HEK293T (cell line): Measurements from ENCODE around the gene DLX3.

Experiments
- CTCF ChIA-PET: fragments of 350-600 bp; formaldehyde crosslinking; extraction: SDS; loops from one replicate; lab custom pipeline; 2021; ENCODE audit warnings: antibody characterized with exemption, inconsistent platforms; lab: Yijun Ruan, JAX
- POLR2A ChIA-PET: fragments of 350-600 bp; formaldehyde crosslinking; extraction: SDS; loops from one replicate; lab custom pipeline; 2020; ENCODE audit warnings: antibody characterized with exemption, inconsistent platforms; lab: Yijun Ruan, JAX
- DNase-seq: peaks from one replicate; pipeline ENCODE4 v3.0.0; 2012; ENCODE audit warnings: mixed read lengths; ENCODE audit errors: extremely low spot score
- ARNT ChIP-seq: fragments of 450-650 bp; IDR thresholded peaks from 2 replicates; pipeline ENCODE4 v1.6.1; 2017; ENCODE audit warnings: mild to moderate bottlenecking
- BHLHE40 ChIP-seq: fragments of 450-650 bp; IDR thresholded peaks from 2 replicates; pipeline ENCODE4 v1.6.1; 2016; ENCODE audit warnings: mild to moderate bottlenecking, moderate library complexity, borderline replicate concordance
- CTBP1 ChIP-seq: fragments of 450-650 bp; IDR thresholded peaks from 2 replicates; pipeline ENCODE4 v1.6.1; 2016; ENCODE audit warnings: borderline replicate concordance
- ELF4 ChIP-seq: fragments of 450-650 bp; IDR thresholded peaks from 2 replicates; pipeline ENCODE4 v1.6.1; 2017; ENCODE audit warnings: antibody characterized with exemption
- FOXA1 ChIP-seq: fragments of 450-650 bp; IDR thresholded peaks from 2 replicates; pipeline ENCODE4 v1.6.1; 2016; ENCODE audit warnings: mild to moderate bottlenecking
- FOXK2 ChIP-seq: fragments of 450-650 bp; IDR thresholded peaks from 2 replicates; pipeline ENCODE4 v1.6.1; 2016; ENCODE audit warnings: mild to moderate bottlenecking
- FOXM1 ChIP-seq: fragments of 450-650 bp; IDR thresholded peaks from 2 replicates; pipeline ENCODE4 v1.6.1; 2017; ENCODE audit warnings: mild to moderate bottlenecking, borderline replicate concordance
- HDGF ChIP-seq: fragments of 450-650 bp; IDR thresholded peaks from 2 replicates; pipeline ENCODE4 v1.6.1; 2017; ENCODE audit warnings: antibody characterized with exemption, borderline replicate concordance
- L3MBTL2 ChIP-seq: fragments of 450-650 bp; conservative IDR thresholded peaks from 2 replicates; pipeline ENCODE4 v1.6.1; 2016; ENCODE audit warnings: mild to moderate bottlenecking
- LEF1 ChIP-seq: fragments of 450-650 bp; IDR thresholded peaks from 2 replicates; pipeline ENCODE4 v1.6.1; 2017; ENCODE audit warnings: mild to moderate bottlenecking, borderline replicate concordance
- NFRKB ChIP-seq: fragments of 450-650 bp; IDR thresholded peaks from 2 replicates; pipeline ENCODE4 v1.6.1; 2016; ENCODE audit warnings: mild to moderate bottlenecking, moderate library complexity
- PKNOX1 ChIP-seq: fragments of 450-650 bp; IDR thresholded peaks from 2 replicates; pipeline ENCODE4 v1.6.1; 2016
- SP1 ChIP-seq: fragments of 450-650 bp; IDR thresholded peaks from 2 replicates; pipeline ENCODE4 v1.6.1; 2017
- SUZ12 ChIP-seq: fragments of 450-650 bp; IDR thresholded peaks from 2 replicates; pipeline ENCODE4 v1.6.1; 2016; ENCODE audit warnings: mild to moderate bottlenecking
- TARDBP ChIP-seq: fragments of 450-650 bp; IDR thresholded peaks from 2 replicates; pipeline ENCODE4 v1.6.1; 2016
- ZNF384 ChIP-seq: fragments of 450-650 bp; IDR thresholded peaks from 2 replicates; pipeline ENCODE4 v1.6.1; 2016

Gene DLX3

GRCh38 chr17:50018909-50019308 is 23.9 kb upstream of the DLX3 start:
- no peak for TF ChIP-seq BHLHE40
- TF ChIP-seq ELF4, result no peak
- TF ChIP-seq FOXA1, result no peak
- TF ChIP-seq FOXM1, result no peak
- TF ChIP-seq TARDBP, result no peak
- no peak for TF ChIP-seq PKNOX1
- TF ChIP-seq SP1, result no peak
- no peak for TF ChIP-seq FOXK2
- no peak for TF ChIP-seq NFRKB
- no peak for TF ChIP-seq CTBP1
- no peak for TF ChIP-seq ARNT
- no peak for DNase-seq
- ChIA-PET CTCF (interaction anchor here (2.4 kb wide), 1 partner anchor 75 kb away, joined by 6 read pairs; the partner anchor contains the start of gene PDK2), POLR2A (no interaction called here)

- no peak for TF ChIP-seq LEF1
- no peak for TF ChIP-seq ELF4
- no peak for TF ChIP-seq PKNOX1
- TF ChIP-seq TARDBP, result no peak
- TF ChIP-seq L3MBTL2, result no peak
- TF ChIP-seq FOXM1, result no peak
- TF ChIP-seq SP1, result no peak
- no peak for TF ChIP-seq ZNF384
- TF ChIP-seq FOXA1, result no peak
- no peak for TF ChIP-seq SUZ12
- TF ChIP-seq BHLHE40, result no peak
- no peak for TF ChIP-seq HDGF
- TF ChIP-seq CTBP1, result no peak
- TF ChIP-seq FOXK2, result no peak
- TF ChIP-seq ARNT, result no peak
- no peak for TF ChIP-seq NFRKB
- CTCF ChIA-PET, result no interaction called here
- POLR2A ChIA-PET, result no interaction called here
- no peak for DNase-seq
These were observed 20.1 kb upstream of the DLX3 start for GRCh38 chr17:50015146-50015545.

- ChIA-PET POLR2A (no interaction called here), CTCF (no interaction called here)
- TF ChIP-seq BHLHE40, result no peak
- no peak for TF ChIP-seq PKNOX1
- TF ChIP-seq FOXM1, result no peak
- no peak for TF ChIP-seq ELF4
- no peak for TF ChIP-seq CTBP1
- TF ChIP-seq NFRKB, result no peak
- TF ChIP-seq SP1, result no peak
- no peak for TF ChIP-seq SUZ12
- TF ChIP-seq L3MBTL2, result no peak
- TF ChIP-seq HDGF, result no peak
- TF ChIP-seq TARDBP, result no peak
- TF ChIP-seq ARNT, result no peak
- TF ChIP-seq LEF1, result no peak
- no peak for TF ChIP-seq FOXA1
- no peak for TF ChIP-seq FOXK2
- no peak for TF ChIP-seq ZNF384
- DNase-seq, result no peak
These were observed 19.6 kb upstream of the DLX3 start for GRCh38 chr17:50014471-50015088.

- ChIA-PET POLR2A (no interaction called here), CTCF (no interaction called here)
- TF ChIP-seq TARDBP (no peak), PKNOX1 (no peak), LEF1 (no peak), SUZ12 (no peak), ELF4 (no peak), ARNT (no peak), FOXA1 (no peak), NFRKB (no peak), FOXM1 (no peak), BHLHE40 (no peak), ZNF384 (no peak), L3MBTL2 (no peak)
- DNase-seq, result no peak
These were observed 18.1 kb upstream of the DLX3 start for GRCh38 chr17:50013079-50013478.

DNA sequence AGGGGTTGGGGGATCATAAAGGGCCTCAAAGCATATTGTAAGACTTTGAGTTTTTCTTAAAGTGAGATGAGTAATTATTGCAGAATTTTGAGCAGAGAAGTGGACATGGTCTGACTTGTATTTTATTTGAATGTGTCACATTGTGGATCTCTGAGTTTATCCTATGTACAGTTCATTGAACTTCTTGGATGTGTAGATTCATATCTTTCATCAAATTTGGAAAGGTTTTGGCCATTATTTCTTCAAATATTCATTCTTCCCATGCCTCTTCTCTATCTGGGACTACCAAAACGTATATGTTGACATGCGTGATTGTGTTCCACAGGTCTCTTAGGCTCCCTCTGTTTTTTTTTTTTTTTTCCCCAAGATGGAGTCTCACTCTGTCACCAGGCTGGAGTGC is 14.3 kb upstream of the DLX3 start:
- POLR2A ChIA-PET, result no interaction called here
- no peak for DNase-seq
- TF ChIP-seq PKNOX1 (no peak), FOXA1 (no peak), SP1 (no peak), TARDBP (no peak), ZNF384 (no peak)
- CTCF ChIA-PET, result interaction anchor here (0.7 to 2.2 kb wide), 2 partner anchors 85 to 575 kb away, joined by 3 to 4 read pairs; no protein-coding TSS in a partner anchor

DNA sequence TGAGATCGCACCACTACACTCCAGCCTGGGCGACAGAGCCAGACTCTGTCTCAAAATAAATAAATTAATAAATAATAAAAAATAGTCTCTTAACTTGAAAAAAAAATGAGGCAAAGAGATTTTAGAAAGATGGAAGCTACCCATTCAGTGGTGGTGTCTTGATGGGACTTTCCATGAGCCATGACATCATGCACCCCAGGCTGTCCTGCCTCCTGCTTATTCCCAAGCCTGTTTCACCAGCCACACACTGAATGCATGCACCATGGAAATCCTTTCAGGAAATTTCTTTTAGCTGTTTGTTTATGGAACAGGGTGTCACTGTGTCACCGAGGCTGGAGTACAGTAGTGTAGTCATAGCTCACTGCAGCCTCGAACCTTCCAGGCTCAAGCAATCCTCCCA is 8.9 kb upstream of the DLX3 start:
- DNase-seq, result peak; percentile 3
- ChIA-PET POLR2A (no interaction called here), CTCF (no interaction called here)
- TF ChIP-seq LEF1 (no peak), PKNOX1 (no peak), NFRKB (no peak)
